ENCODE results near the gene FGB. TPM values are rescaled to one million over a fixed set of nuclear protein-coding genes. Genes with fewer than 3 reads are reported as not detected.

Gene FGB
- total RNA-seq, 1 experiment from 2014 or later, result 2.0 TPM

- CTCF ChIA-PET, result no interaction called here
- intact Hi-C loops (cut with micrococcal nuclease; ENCODE audit: unreplicated experiment), result no loop called here
- no peak overlapping the region for H3K27ac ChIP-seq (ENCODE audit: low read length)
- no TSS peak for BruUV-seq (replicated peaks)
- in situ Hi-C loops (cut with HindIII; ENCODE audit: low pct_unique_long_range_greater_than_20kb, low sequenced_read_pairs), result no loop called here
- POLR2A ChIA-PET, result no interaction called here
- TF ChIP-seq REST (IDR thresholded peaks at IDR 0.05; ENCODE audit: insufficient read depth in 1 of 2, low read depth in 2 of 2, low read length in 1 of 2) (no peak), CTCF (IDR thresholded peaks at IDR 0.05) (no peak), POLR2AphosphoS5 (IDR thresholded peaks at IDR 0.05; ENCODE audit: low read depth, low read length) (no peak), TCF7L2 (IDR thresholded peaks at IDR 0.05; ENCODE audit: low read depth, low read length) (no peak), SIN3A (IDR thresholded peaks at IDR 0.05; ENCODE audit: borderline replicate concordance, insufficient read depth, low read depth, low read length) (no peak)
- H3K36me3 ChIP-seq (ENCODE audit: control insufficient read depth, insufficient read depth, low read length), result no peaks in the 10 kb centered on the region
- H3K27me3 ChIP-seq (ENCODE audit: control insufficient read depth, insufficient read depth, low read length), result no peaks in the 10 kb centered on the region
- ATAC-seq (no peak), DNase-seq (ENCODE audit: low read depth, low spot score) (no peak)
- no peak overlapping the region for H3K4me3 ChIP-seq (ENCODE audit: low read depth in 2 of 2, low read length in 2 of 2)
- no peaks in the 10 kb centered on the region for H3K4me1 ChIP-seq (ENCODE audit: control insufficient read depth, insufficient read depth, low read length)
- H3K9me3 ChIP-seq (ENCODE audit: control insufficient read depth, insufficient read depth, low read depth, low read length), result no peaks in the 10 kb centered on the region
Observed at GRCh38 chr4:154569584-154569983, 6.8 kb downstream of the FGB start.

- no peaks in the 10 kb centered on the region for H3K36me3 ChIP-seq (ENCODE audit: control insufficient read depth, insufficient read depth, low read length)
- ATAC-seq (no peak), DNase-seq (ENCODE audit: low read depth, low spot score) (no peak)
- no peaks in the 10 kb centered on the region for H3K4me1 ChIP-seq (ENCODE audit: control insufficient read depth, insufficient read depth, low read length)
- no peak for TF ChIP-seq POLR2AphosphoS5 (IDR thresholded peaks at IDR 0.05; ENCODE audit: low read depth, low read length)
- no peak for TF ChIP-seq SIN3A (IDR thresholded peaks at IDR 0.05; ENCODE audit: borderline replicate concordance, insufficient read depth, low read depth, low read length)
- TF ChIP-seq CTCF (IDR thresholded peaks at IDR 0.05), result no peak
- TF ChIP-seq REST (IDR thresholded peaks at IDR 0.05; ENCODE audit: insufficient read depth in 1 of 2, low read depth in 2 of 2, low read length in 1 of 2), result no peak
- no peak for TF ChIP-seq TCF7L2 (IDR thresholded peaks at IDR 0.05; ENCODE audit: low read depth, low read length)
- no TSS peak for BruUV-seq (replicated peaks)
- ChIA-PET POLR2A (no interaction called here), CTCF (no interaction called here)
- no peak overlapping the region for H3K4me3 ChIP-seq (ENCODE audit: low read depth in 2 of 2, low read length in 2 of 2)
- no peaks in the 10 kb centered on the region for H3K27me3 ChIP-seq (ENCODE audit: control insufficient read depth, insufficient read depth, low read length)
- no peak overlapping the region for H3K27ac ChIP-seq (ENCODE audit: low read length)
- intact Hi-C loops (cut with micrococcal nuclease; ENCODE audit: unreplicated experiment), result no loop called here
- no peaks in the 10 kb centered on the region for H3K9me3 ChIP-seq (ENCODE audit: control insufficient read depth, insufficient read depth, low read depth, low read length)
- in situ Hi-C loops (cut with HindIII; ENCODE audit: low pct_unique_long_range_greater_than_20kb, low sequenced_read_pairs), result no loop called here
Observed at GRCh38 chr4:154573190-154573870, 10.5 kb downstream of the FGB start.
